Measurements from ENCODE around the gene CD1E. TPM values are rescaled to one million over a fixed set of nuclear protein-coding genes. Genes with fewer than 3 reads are reported as not detected.

The CD1E gene
- total and polyA plus RNA-seq, 2 donors, result 154 to 964 TPM

- Histone ChIP-seq H3K36me3 (ENCODE audit: control insufficient read depth in 2 of 2, insufficient read depth in 2 of 2, low read length in 1 of 2) (peaks cover 16 to 41% of the 10 kb centered on the region in 2 donors), H3K4me3 (ENCODE audit: low read length in 2 of 2) (peak overlapping the region; percentile 59 to 89), H3K27ac (ENCODE audit: low read depth in 1 of 2, low read length in 1 of 2) (peak overlapping the region; percentile 89 to 98), H3K9me3 (ENCODE audit: control insufficient read depth in 2 of 2, insufficient read depth in 1 of 2, low read length in 1 of 2) (peaks cover 2 to 8% of the 10 kb centered on the region in 2 donors), H3K27me3 (ENCODE audit: control insufficient read depth in 2 of 2, insufficient read depth in 1 of 2, low read length in 1 of 2) (no peaks in the 10 kb centered on the region), H3K4me1 (ENCODE audit: control insufficient read depth in 2 of 2, insufficient read depth in 2 of 2, low read length in 2 of 2) (peaks cover 6 to 11% of the 10 kb centered on the region in 2 donors)
- DNase-seq (ENCODE audit: low read depth in 6 of 9, low spot score in 9 of 9), result peak in 5 of 9 donors; percentile 22 to 55 (median 24)
- 41% methylated on average over 3 of the region's 3 CpGs for WGBS
Observed at GRCh38 chr1:158328426-158328825, 25.3 kb upstream of the CD1E start.

- DNase-seq (ENCODE audit: low read depth in 6 of 9, low spot score in 9 of 9), result peak in 7 of 9 donors; percentile 19 to 64 (median 37)
- H3K36me3 ChIP-seq (ENCODE audit: control insufficient read depth in 2 of 2, insufficient read depth in 2 of 2, low read length in 1 of 2), result peaks cover 8 to 32% of the 10 kb centered on the region in 2 donors
- H3K27ac ChIP-seq (ENCODE audit: low read depth in 1 of 2, low read length in 1 of 2), result peak overlapping the region; percentile 89 to 98
- H3K4me3 ChIP-seq (ENCODE audit: low read length in 2 of 2), result peak overlapping the region; percentile 59 to 89
- H3K9me3 ChIP-seq (ENCODE audit: control insufficient read depth in 2 of 2, insufficient read depth in 1 of 2, low read length in 1 of 2), result no peaks in the 10 kb centered on the region
- H3K27me3 ChIP-seq (ENCODE audit: control insufficient read depth in 2 of 2, insufficient read depth in 1 of 2, low read length in 1 of 2), result no peaks in the 10 kb centered on the region
- peaks cover 6 to 11% of the 10 kb centered on the region in 2 donors for H3K4me1 ChIP-seq (ENCODE audit: control insufficient read depth in 2 of 2, insufficient read depth in 2 of 2, low read length in 2 of 2)
- 43% methylated on average over 7 of the region's 7 CpGs for WGBS
Observed at GRCh38 chr1:158329300-158329699, 24.4 kb upstream of the CD1E start.

GRCh38 chr1:158329733-158330132 lies 24.0 kb upstream of the CD1E start:
- H3K27ac ChIP-seq (ENCODE audit: low read depth in 1 of 2, low read length in 1 of 2), result peak overlapping the region; percentile 89 to 98
- 18% methylated on average over 3 of the region's 3 CpGs for WGBS
- peaks cover 8 to 28% of the 10 kb centered on the region in 2 donors for H3K36me3 ChIP-seq (ENCODE audit: control insufficient read depth in 2 of 2, insufficient read depth in 2 of 2, low read length in 1 of 2)
- H3K4me1 ChIP-seq (ENCODE audit: control insufficient read depth in 2 of 2, insufficient read depth in 2 of 2, low read length in 2 of 2), result peaks cover 7 to 14% of the 10 kb centered on the region in 2 donors
- DNase-seq (ENCODE audit: low read depth in 6 of 9, low spot score in 9 of 9), result peak; percentile 53 to 93 (median 80)
- H3K9me3 ChIP-seq (ENCODE audit: control insufficient read depth in 2 of 2, insufficient read depth in 1 of 2, low read length in 1 of 2), result no peaks in the 10 kb centered on the region
- peak overlapping the region; percentile 59 to 89 for H3K4me3 ChIP-seq (ENCODE audit: low read length in 2 of 2)
- H3K27me3 ChIP-seq (ENCODE audit: control insufficient read depth in 2 of 2, insufficient read depth in 1 of 2, low read length in 1 of 2), result no peaks in the 10 kb centered on the region

DNA sequence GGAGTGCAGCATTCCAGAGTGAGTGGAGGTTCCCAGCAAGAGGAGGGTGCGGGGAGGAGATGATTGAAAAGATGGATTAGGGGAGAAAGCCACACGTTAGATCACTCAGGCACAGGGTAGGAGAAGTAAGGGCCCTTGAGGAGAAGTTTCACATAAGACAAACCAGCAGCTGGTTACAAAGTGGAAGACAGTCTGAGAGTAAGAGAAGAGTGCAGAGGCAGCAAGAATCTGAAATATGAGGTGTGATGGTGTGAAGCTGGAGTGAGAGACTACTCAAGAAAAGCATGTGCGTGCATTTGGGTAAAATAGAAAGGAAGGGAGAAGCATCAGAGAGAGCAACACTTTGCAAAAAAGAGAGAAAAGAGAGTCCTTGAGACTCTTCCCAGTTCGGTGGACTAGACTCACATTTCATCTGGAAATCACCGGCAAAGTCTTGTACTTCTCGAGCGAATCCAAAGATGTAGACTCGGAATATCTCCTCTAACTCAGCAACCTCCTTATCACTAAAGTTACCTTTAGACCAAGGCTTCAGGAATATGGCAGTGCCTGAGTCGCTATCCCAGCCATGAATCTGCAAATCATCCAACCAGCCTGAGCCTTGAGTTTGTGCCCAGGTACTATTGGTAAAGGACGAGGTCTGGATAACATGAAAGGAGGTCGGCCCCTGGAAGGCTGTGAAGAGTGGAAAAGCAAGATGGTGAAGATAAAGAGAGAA lies 23.1 kb upstream of the CD1E start:
- Histone ChIP-seq H3K4me3 (ENCODE audit: low read length in 2 of 2) (peak overlapping the region; percentile 59 to 89), H3K27me3 (ENCODE audit: control insufficient read depth in 2 of 2, insufficient read depth in 1 of 2, low read length in 1 of 2) (no peaks in the 10 kb centered on the region), H3K4me1 (ENCODE audit: control insufficient read depth in 2 of 2, insufficient read depth in 2 of 2, low read length in 2 of 2) (peaks cover 10 to 19% of the 10 kb centered on the region in 2 donors), H3K9me3 (ENCODE audit: control insufficient read depth in 2 of 2, insufficient read depth in 1 of 2, low read length in 1 of 2) (peaks cover 0 to under 1% of the 10 kb centered on the region in 2 donors), H3K27ac (ENCODE audit: low read depth in 1 of 2, low read length in 1 of 2) (peak overlapping the region; percentile 89 to 98), H3K36me3 (ENCODE audit: control insufficient read depth in 2 of 2, insufficient read depth in 2 of 2, low read length in 1 of 2) (peaks cover 8 to 20% of the 10 kb centered on the region in 2 donors)
- DNase-seq (ENCODE audit: low read depth in 6 of 9, low spot score in 9 of 9), result peak in 7 of 9 donors; percentile 38 to 77 (median 56)
- WGBS, result 35% methylated on average over 11 of the region's 11 CpGs

DNA sequence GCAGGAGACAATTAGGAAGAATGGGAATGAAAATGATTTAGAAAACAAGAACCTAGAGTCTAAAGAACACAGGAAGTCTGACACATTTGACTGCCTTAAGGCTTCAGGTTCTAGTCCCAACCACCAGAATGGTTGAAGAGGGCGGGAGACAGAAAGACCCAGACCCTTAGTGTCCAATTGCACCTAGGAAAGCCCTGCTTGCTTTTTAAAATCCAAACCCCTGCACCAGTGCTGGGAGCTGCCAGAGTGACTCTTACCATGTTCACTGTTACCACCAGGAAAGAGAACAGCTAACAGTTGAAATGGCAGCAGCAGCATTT lies 22.6 kb upstream of the CD1E start:
- peaks cover 10 to 24% of the 10 kb centered on the region in 2 donors for H3K4me1 ChIP-seq (ENCODE audit: control insufficient read depth in 2 of 2, insufficient read depth in 2 of 2, low read length in 2 of 2)
- peaks cover 8 to 19% of the 10 kb centered on the region in 2 donors for H3K36me3 ChIP-seq (ENCODE audit: control insufficient read depth in 2 of 2, insufficient read depth in 2 of 2, low read length in 1 of 2)
- H3K4me3 ChIP-seq (ENCODE audit: low read length in 2 of 2), result peak overlapping the region; percentile 59 to 89
- H3K27ac ChIP-seq (ENCODE audit: low read depth in 1 of 2, low read length in 1 of 2), result peak overlapping the region; percentile 89 to 98
- WGBS, result 18% methylated on average over 1 of the region's 1 CpG
- H3K27me3 ChIP-seq (ENCODE audit: control insufficient read depth in 2 of 2, insufficient read depth in 1 of 2, low read length in 1 of 2), result no peaks in the 10 kb centered on the region
- H3K9me3 ChIP-seq (ENCODE audit: control insufficient read depth in 2 of 2, insufficient read depth in 1 of 2, low read length in 1 of 2), result peaks cover 1 to 6% of the 10 kb centered on the region in 2 donors
- peak in 7 of 9 donors; percentile 40 to 82 (median 59) for DNase-seq (ENCODE audit: low read depth in 6 of 9, low spot score in 9 of 9)

GRCh38 chr1:158331481-158332150 lies 22.1 kb upstream of the CD1E start, which contains the start of gene CD1B:
CD1B (minus strand) TSS chr1:158331531; CDS start chr1:158331423, 108 bp downstream.
- peak in 8 of 9 donors; percentile 34 to 71 (median 38) for DNase-seq (ENCODE audit: low read depth in 6 of 9, low spot score in 9 of 9)
- H3K27ac ChIP-seq (ENCODE audit: low read depth in 1 of 2, low read length in 1 of 2), result peak within 1 kb of the TSS; percentile 89 to 98
- H3K27me3 ChIP-seq (ENCODE audit: control insufficient read depth in 2 of 2, insufficient read depth in 1 of 2, low read length in 1 of 2), result no peaks in the 10 kb centered on the region
- H3K9me3 ChIP-seq (ENCODE audit: control insufficient read depth in 2 of 2, insufficient read depth in 1 of 2, low read length in 1 of 2), result peaks cover 1 to 11% of the 10 kb centered on the region in 2 donors
- peaks cover 10 to 28% of the 10 kb centered on the region in 2 donors for H3K4me1 ChIP-seq (ENCODE audit: control insufficient read depth in 2 of 2, insufficient read depth in 2 of 2, low read length in 2 of 2)
- H3K36me3 ChIP-seq (ENCODE audit: control insufficient read depth in 2 of 2, insufficient read depth in 2 of 2, low read length in 1 of 2), result peaks cover 8 to 19% of the 10 kb centered on the region in 2 donors
- H3K4me3 ChIP-seq (ENCODE audit: low read length in 2 of 2), result peak within 1 kb of the TSS; percentile 59 to 89
- 19% methylated on average over 2 of the region's 2 CpGs for WGBS

GRCh38 chr1:158333405-158334155 lies 20.1 kb upstream of the CD1E start:
- Histone ChIP-seq H3K4me1 (ENCODE audit: control insufficient read depth in 2 of 2, insufficient read depth in 2 of 2, low read length in 2 of 2) (peaks cover 10 to 26% of the 10 kb centered on the region in 2 donors), H3K27me3 (ENCODE audit: control insufficient read depth in 2 of 2, insufficient read depth in 1 of 2, low read length in 1 of 2) (no peaks in the 10 kb centered on the region), H3K4me3 (ENCODE audit: low read length in 2 of 2) (peak overlapping the region; percentile 59 to 89), H3K36me3 (ENCODE audit: control insufficient read depth in 2 of 2, insufficient read depth in 2 of 2, low read length in 1 of 2) (peaks cover 5 to 9% of the 10 kb centered on the region in 2 donors), H3K9me3 (ENCODE audit: control insufficient read depth in 2 of 2, insufficient read depth in 1 of 2, low read length in 1 of 2) (peaks cover 1 to 14% of the 10 kb centered on the region in 2 donors), H3K27ac (ENCODE audit: low read depth in 1 of 2, low read length in 1 of 2) (peak overlapping the region; percentile 89 to 98)
- peak in 7 of 9 donors; percentile 34 to 86 (median 67) for DNase-seq (ENCODE audit: low read depth in 6 of 9, low spot score in 9 of 9)
- WGBS, result 23% methylated on average over 8 of the region's 8 CpGs

DNA sequence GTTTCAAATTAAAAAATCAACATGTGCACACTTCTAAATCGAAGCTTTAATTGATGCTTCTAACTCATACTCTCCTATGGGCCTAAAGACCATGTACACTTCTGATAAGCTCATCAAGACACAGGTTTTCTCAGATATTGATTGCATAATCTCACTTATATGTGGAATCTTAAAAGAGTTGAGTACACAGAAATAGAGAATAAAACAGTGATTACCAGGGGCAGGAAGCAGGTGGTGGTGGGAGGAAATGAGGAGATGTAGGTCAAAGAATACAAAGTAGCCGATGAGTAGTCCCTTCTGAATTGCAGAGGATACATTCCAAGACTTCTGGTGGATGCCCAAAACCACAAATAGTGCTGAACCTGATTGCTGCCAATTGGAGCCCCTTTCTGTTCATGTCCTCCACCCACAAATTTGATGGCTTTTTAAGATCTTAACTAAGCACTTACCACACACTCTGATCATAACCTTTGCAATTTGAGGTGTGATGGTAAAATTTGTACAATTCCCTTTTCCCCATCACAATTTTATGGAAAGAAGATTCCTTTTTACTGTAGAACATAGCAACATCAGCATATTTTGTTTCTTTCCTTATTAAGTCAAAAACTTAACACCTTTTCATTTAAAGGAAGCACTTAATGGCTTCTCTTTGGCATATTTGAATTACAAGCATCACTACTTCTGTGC lies 19.0 kb upstream of the CD1E start:
- H3K4me3 ChIP-seq (ENCODE audit: low read length in 2 of 2), result peak overlapping the region; percentile 59 to 89
- H3K27ac ChIP-seq (ENCODE audit: low read depth in 1 of 2, low read length in 1 of 2), result peak overlapping the region; percentile 69 to 98
- H3K27me3 ChIP-seq (ENCODE audit: control insufficient read depth in 2 of 2, insufficient read depth in 1 of 2, low read length in 1 of 2), result no peaks in the 10 kb centered on the region
- H3K9me3 ChIP-seq (ENCODE audit: control insufficient read depth in 2 of 2, insufficient read depth in 1 of 2, low read length in 1 of 2), result peaks cover 1 to 14% of the 10 kb centered on the region in 2 donors
- H3K4me1 ChIP-seq (ENCODE audit: control insufficient read depth in 2 of 2, insufficient read depth in 2 of 2, low read length in 2 of 2), result peaks cover 10 to 22% of the 10 kb centered on the region in 2 donors
- H3K36me3 ChIP-seq (ENCODE audit: control insufficient read depth in 2 of 2, insufficient read depth in 2 of 2, low read length in 1 of 2), result no peaks in the 10 kb centered on the region
- WGBS, result 23% methylated on average over 2 of the region's 2 CpGs
- peak in 6 of 9 donors; percentile 33 to 71 (median 47) for DNase-seq (ENCODE audit: low read depth in 6 of 9, low spot score in 9 of 9)
